A549 treated with CORT108297 at 1 μM for 4 hours (cell line): ENCODE data around the gene ELOA. TPM values are rescaled to one million over a fixed set of nuclear protein-coding genes. Genes with fewer than 3 reads are reported as not detected.

Experiments used
- total RNA-seq: library from RNA; stranded (reverse); fragments of 200-300 nt; extraction: Qiagen RNA extraction; gene quantifications from 5 replicates; pipeline ENCODE4 v1.2.3, GENCODE V29; 2022

ELOA gene
- total RNA-seq: 25.5 to 31.7 TPM (median 25.8 TPM) in 5 replicates

GRCh38 chr1:23743287-23744152, at the start of gene ELOA:
ELOA (plus strand) TSS chr1:23743471; CDS start chr1:23743504, 33 bp downstream.

GRCh38 chr1:23777979-23778814, 34.9 kb downstream of the ELOA start, which contains the start of gene PITHD1:
PITHD1 (plus strand) TSS chr1:23778418; CDS start chr1:23778516, 98 bp downstream.

GRCh38 chr1:23790696-23791515, 47.6 kb downstream of the ELOA start, which contains the start of gene LYPLA2:
LYPLA2 (plus strand) TSS chr1:23791145; CDS start chr1:23792683, 1,538 bp downstream.

GRCh38 chr1:23800400-23801337, 57.4 kb downstream of the ELOA start, which contains the start of gene GALE:
GALE (minus strand) TSS chr1:23800754; CDS start chr1:23799007, 1,747 bp downstream.

Other genes starting within 250 kb of the ELOA start
- gene E2F2, start 212.2 kb upstream of the ELOA start, total RNA-seq: 2.2 to 3.1 TPM (median 2.7 TPM) in 5 replicates
- gene ID3, start 184.0 kb upstream of the ELOA start, total RNA-seq: 322 to 443 TPM (median 373 TPM) in 5 replicates
- 1,332 to 1,474 TPM (median 1,426 TPM) in 5 replicates for gene RPL11, start 51.7 kb upstream of the ELOA start, total RNA-seq
- 33.9 to 45.1 TPM (median 35.7 TPM) in 5 replicates for gene PITHD1, start 34.9 kb downstream of the ELOA start, total RNA-seq
- 60.4 to 65.8 TPM (median 64.0 TPM) in 5 replicates for gene LYPLA2, start 47.7 kb downstream of the ELOA start, total RNA-seq
- 66.6 to 81.1 TPM (median 78.8 TPM) in 5 replicates for gene GALE, start 57.3 kb downstream of the ELOA start, total RNA-seq
- gene HMGCL, start 82.0 kb downstream of the ELOA start, total RNA-seq: 11.5 to 13.7 TPM (median 12.9 TPM) in 5 replicates
- 8.7 to 11.0 TPM (median 9.7 TPM) in 5 replicates for gene FUCA1, start 124.8 kb downstream of the ELOA start, total RNA-seq
- not detected in 5 replicates for gene CNR2, start 169.9 kb downstream of the ELOA start, total RNA-seq
- 23.2 to 38.9 TPM (median 37.8 TPM) in 5 replicates for gene PNRC2, start 216.4 kb downstream of the ELOA start, total RNA-seq
- gene SRSF10, start 236.9 kb downstream of the ELOA start, total RNA-seq: 83.2 to 101 TPM (median 88.6 TPM) in 5 replicates